Measurements from ENCODE around the gene UNC5C. TPM values are rescaled to one million over a fixed set of nuclear protein-coding genes. Genes with fewer than 3 reads are reported as not detected.
A peak's percentile ranks its signal among the peaks of the same experiment; 100 is the strongest.

The UNC5C gene
- total and polyA plus RNA-seq, 2 of the 8 experiments (the other 6 are each of a cell fraction or from before 2014, with no cell fraction given), result 0.30 to 1.3 TPM

GRCh38 chr4:95524729-95525128, 24.0 kb downstream of the UNC5C start:
- Histone ChIP-seq H3K4me1 (replicated peaks in 1 of 4; ENCODE audit: control insufficient read depth in 3 of 4, insufficient read depth in 4 of 4, low read length in 3 of 4) (no peaks in the 10 kb centered on the region), H3K36me3 (ENCODE audit: control insufficient read depth in 2 of 4, insufficient read depth in 4 of 4, low read length in 3 of 4) (no peaks in the 10 kb centered on the region), H3K79me1 (ENCODE audit: low read depth, low read length) (no peaks in the 10 kb centered on the region), H3K79me2 (ENCODE audit: control insufficient read depth in 1 of 2, insufficient read depth in 2 of 2, low read length in 2 of 2) (no peaks in the 10 kb centered on the region), H2BK120ac (replicated peaks; ENCODE audit: low read depth, low read length) (no peak overlapping the region), H3K4me2 (ENCODE audit: insufficient read depth in 1 of 2, low read depth in 2 of 2, low read length in 2 of 2) (no peak overlapping the region), H3K27ac (ENCODE audit: low read depth, low read length) (no peak overlapping the region), H3K9me3 (ENCODE audit: insufficient read depth in 2 of 2, low read depth in 1 of 2, low read length in 1 of 2) (no peaks in the 10 kb centered on the region), H3K9ac (replicated peaks in 1 of 4; ENCODE audit: extremely low read depth in 1 of 4, low read depth in 3 of 4, low read length in 3 of 4) (no peak overlapping the region), H3K4ac (replicated peaks; ENCODE audit: insufficient read length, low read depth, low read length) (no peak overlapping the region), H3K23me2 (ENCODE audit: low read depth, low read length) (no peaks in the 10 kb centered on the region), H3K23ac (ENCODE audit: insufficient read length) (no peak overlapping the region), H4K5ac (ENCODE audit: insufficient read length, low read depth, low read length) (no peak overlapping the region), H2BK15ac (ENCODE audit: low read length) (no peak overlapping the region), H2BK5ac (ENCODE audit: low read depth, low read length) (no peak overlapping the region), H2BK12ac (ENCODE audit: low read depth, low read length) (no peak overlapping the region), H2BK20ac (ENCODE audit: low read length) (no peak overlapping the region), H4K91ac (replicated peaks; ENCODE audit: insufficient read length, low read length) (no peak overlapping the region), H3K4me3 (ENCODE audit: extremely low read depth in 1 of 4, insufficient read depth in 2 of 4, low read depth in 3 of 4, low read length in 4 of 4) (no peak overlapping the region), H3K18ac (ENCODE audit: extremely low read depth, low read length) (no peak overlapping the region), H4K20me1 (replicated peaks in 1 of 2; ENCODE audit: control insufficient read depth in 1 of 2, insufficient read depth in 2 of 2, low read length in 2 of 2) (no peaks in the 10 kb centered on the region), H3K56ac (replicated peaks; ENCODE audit: insufficient read length, low read depth, low read length) (no peak overlapping the region), H3K27me3 (replicated peaks in 1 of 4; ENCODE audit: control insufficient read depth in 3 of 4, extremely low read depth in 1 of 4, insufficient read depth in 3 of 4, low read length in 3 of 4) (no peaks in the 10 kb centered on the region), H4K8ac (ENCODE audit: extremely low read depth, insufficient read depth, low read length) (no peak overlapping the region), H2AFZ (ENCODE audit: low read length) (peak overlapping the region; percentile 87), H2AK5ac (ENCODE audit: low read depth, low read length) (no peak overlapping the region), H3K14ac (ENCODE audit: insufficient read length) (no peak overlapping the region)
- no peak for TF ChIP-seq PHF8 (conservative IDR thresholded peaks at IDR 0.05; ENCODE audit: low read depth, low read length)
- TF ChIP-seq KDM4A (IDR thresholded peaks at IDR 0.05; ENCODE audit: low read depth, low read length, severe bottlenecking), result no peak
- TF ChIP-seq ZNF274 (IDR thresholded peaks at IDR 0.05; ENCODE audit: borderline replicate concordance, extremely low read depth, low read length), result no peak
- TF ChIP-seq POLR2AphosphoS5 (IDR thresholded peaks at IDR 0.05; ENCODE audit: low read depth, low read length), result no peak
- TF ChIP-seq SIX5 (IDR thresholded peaks at IDR 0.05; ENCODE audit: low read depth, low read length), result no peak
- FAIRE-seq (no peak), DNase-seq (ENCODE audit: low read depth in 1 of 2, low spot score in 2 of 2) (no peak)
- 85% methylated on average over 2 of the region's 2 CpGs; no CpG with 5 or more reads in 1 of the 2 experiments for WGBS, 2 experiments (ENCODE audit: extremely low coverage in 1 of 2, insufficient coverage in 1 of 2, insufficient read length in 1 of 2, insufficient replicate concordance in 2 of 2, low coverage in 1 of 2, low lambda C conversion rate in 2 of 2, missing lambda C conversion rate in 1 of 2)
- POLR2A ChIA-PET (ENCODE audit: partially characterized antibody), result no interaction called here
- CTCF ChIA-PET (ENCODE audit: partially characterized antibody), result interaction anchor here (0.8 to 3.3 kb wide), 2 partner anchors 15 to 19 kb away, joined by 3 to 18 read pairs; no protein-coding TSS in a partner anchor
